ENCODE measurements around the gene TBCCD1. TPM values are rescaled to one million over a fixed set of nuclear protein-coding genes. Genes with fewer than 3 reads are reported as not detected.

Gene TBCCD1, protein sequence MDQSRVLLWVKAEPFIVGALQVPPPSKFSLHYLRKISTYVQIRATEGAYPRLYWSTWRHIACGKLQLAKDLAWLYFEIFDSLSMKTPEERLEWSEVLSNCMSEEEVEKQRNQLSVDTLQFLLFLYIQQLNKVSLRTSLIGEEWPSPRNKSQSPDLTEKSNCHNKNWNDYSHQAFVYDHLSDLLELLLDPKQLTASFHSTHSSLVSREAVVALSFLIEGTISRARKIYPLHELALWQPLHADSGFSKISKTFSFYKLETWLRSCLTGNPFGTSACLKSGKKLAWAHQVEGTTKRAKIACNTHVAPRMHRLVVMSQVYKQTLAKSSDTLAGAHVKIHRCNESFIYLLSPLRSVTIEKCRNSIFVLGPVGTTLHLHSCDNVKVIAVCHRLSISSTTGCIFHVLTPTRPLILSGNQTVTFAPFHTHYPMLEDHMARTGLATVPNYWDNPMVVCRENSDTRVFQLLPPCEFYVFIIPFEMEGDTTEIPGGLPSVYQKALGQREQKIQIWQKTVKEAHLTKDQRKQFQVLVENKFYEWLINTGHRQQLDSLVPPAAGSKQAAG
- total RNA-seq (2022; extraction: Qiagen RNA extraction; ENCODE audit: low read depth), result 5.4 to 6.7 TPM (median 6.6 TPM) in 5 replicates

DNA sequence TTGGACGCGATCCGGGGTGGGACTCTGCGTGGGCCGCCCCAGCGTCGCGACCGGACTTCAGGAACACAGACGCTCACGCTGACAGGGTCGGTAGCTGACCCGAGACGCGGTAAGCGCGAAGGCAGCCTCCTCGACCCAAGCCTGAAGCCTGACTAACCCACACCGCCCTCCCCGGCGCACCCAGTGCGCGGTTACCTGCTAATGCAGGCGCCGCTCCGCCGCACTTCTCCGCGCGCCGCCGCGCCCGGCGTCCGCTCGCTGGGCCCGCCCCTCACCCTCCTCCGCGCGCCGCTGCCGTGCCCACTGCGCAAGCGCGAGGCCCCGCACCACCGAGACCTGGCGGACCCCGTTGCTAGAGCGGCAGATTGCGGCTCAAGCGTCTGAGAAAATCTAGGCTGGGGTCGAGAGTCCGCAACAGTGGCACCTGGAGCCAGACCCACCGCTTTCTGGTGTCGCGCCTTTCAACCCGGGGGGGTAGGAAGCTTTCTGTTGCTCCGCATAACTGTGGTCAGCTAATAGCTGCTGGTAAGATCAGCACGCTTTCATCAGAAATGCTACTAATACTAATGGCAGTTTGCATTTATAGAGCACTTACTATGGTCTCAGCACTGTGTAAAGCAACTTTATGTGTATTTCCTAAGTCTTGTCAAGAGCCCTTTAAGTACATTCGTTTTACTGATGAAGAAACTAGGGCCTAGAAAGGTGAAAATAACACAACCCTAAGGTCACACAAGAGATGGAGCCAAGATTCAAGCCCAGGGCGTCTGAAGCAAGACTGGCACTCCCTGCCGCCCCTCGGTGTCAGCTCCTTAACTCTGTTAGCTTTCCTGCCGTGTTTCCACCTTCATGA, at the start of gene TBCCD1:
TBCCD1 (minus strand) TSS at position 268 of the 850 bp plus-strand sequence. CDS start 3,010 bp downstream, outside the sequence.

DNA sequence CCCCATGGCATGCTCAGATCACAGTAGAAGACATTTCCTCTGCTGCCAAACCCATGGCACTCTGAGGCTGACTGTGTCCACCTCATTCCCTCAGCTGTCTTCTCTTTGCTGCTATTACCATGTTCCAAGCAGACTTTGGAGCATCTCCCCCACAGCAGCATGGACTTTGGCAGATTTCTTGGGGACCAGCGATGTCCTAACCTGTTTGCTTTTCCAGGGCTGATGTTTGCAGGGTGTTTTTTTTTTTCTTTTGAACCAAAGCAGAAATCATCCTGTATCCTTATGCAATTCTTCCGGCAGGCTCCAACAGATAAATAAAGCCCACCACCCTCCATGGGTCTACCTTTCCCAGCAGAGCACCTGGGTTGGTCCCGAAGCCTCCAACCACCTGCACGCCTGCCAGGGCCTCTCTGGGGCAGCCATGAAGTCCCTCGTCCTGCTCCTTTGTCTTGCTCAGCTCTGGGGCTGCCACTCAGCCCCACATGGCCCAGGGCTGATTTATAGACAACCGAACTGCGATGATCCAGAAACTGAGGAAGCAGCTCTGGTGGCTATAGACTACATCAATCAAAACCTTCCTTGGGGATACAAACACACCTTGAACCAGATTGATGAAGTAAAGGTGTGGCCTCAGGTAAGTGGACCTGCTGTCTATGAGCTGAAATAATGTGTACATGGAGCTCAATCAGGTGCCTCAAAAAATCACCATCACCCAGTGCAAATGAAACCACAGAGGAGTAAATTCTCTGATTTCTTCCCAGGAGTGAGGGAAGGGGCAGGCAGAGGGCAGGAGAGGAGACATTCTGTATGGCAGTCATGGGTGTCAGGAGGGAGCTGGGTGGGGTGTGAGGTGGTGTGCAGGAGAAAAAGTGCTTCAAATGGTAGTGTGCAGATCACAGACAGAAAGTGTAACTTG, 45.8 kb upstream of the TBCCD1 start, which contains the start of gene AHSG:
AHSG (plus strand) TSS at position 340 of the 916 bp plus-strand sequence; CDS start at position 422, 82 bp downstream.

DNA sequence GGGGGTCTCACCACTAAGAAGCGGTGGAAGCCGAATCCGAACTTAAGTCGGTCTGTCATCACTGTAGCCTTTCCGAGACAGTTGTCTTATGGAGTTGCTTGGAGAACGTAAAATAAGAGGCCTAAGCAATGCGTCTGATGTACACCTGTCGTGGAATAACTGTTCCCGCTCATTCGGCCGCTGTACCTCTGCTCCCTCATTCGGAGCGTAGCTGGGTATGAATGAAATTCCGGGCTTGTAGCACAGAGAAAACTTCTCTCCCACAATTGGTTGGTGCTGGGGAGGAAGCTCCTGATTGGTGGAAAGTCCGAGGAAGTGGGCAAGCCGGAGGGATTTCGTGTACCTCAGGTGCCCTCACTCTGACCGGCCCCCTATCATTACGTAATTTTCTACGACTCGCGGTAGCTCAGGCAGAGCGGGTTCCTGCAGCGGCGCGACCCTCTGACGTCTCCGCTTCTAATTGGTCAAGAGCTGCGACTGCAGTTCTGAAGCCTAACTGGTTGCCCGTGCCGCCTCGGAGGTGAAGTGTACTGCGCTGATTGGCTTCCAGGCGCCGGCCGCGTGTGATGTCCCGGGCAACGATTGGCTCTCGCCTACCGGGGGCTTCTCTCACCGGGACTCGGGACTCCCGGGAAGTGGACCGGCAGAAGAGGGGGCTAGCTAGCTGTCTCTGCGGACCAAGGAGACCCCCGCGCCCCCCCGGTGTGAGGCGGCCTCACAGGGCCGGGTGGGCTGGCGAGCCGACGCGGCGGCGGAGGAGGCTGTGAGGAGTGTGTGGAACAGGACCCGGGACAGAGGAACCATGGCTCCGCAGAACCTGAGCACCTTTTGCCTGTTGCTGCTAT, 3.2 kb upstream of the TBCCD1 start, which contains the start of gene DNAJB11:
DNAJB11 (plus strand) TSS at position 625 of the 845 bp plus-strand sequence; CDS start at position 803, 178 bp downstream.

DNA sequence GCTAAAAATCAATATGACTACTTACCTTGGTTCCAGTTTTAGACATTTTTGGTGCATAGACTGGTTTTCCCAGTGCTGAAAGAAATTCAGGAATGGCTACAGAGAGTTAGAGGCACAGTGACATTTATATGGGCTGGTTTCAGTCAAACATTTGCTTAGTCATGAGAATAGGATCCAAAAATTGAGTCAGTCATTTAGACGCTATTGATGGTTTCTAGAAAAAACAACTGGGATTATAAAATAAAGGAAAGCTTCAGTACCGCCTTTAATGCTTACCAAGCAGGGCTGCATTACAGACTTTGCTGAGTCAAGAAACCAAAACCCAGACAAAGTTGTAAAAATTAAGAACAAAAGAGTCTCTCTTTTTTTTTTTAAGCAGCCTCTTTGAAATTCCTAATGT, 22.9 kb downstream of the TBCCD1 start, which contains the start of gene CRYGS:
CRYGS (minus strand) TSS at position 100 of the 400 bp plus-strand sequence; CDS start at position 46, 54 bp downstream.

Other genes starting within 250 kb of the TBCCD1 start
- gene DGKG, start 205.1 kb downstream of the TBCCD1 start, total RNA-seq (2022; extraction: Qiagen RNA extraction; ENCODE audit: low read depth), result 9.4 to 14.4 TPM (median 10.1 TPM) in 5 replicates
- gene CRYGS, start 23.0 kb downstream of the TBCCD1 start, total RNA-seq (2022; extraction: Qiagen RNA extraction; ENCODE audit: low read depth), result 0.49 to 1.2 TPM (median 0.67 TPM) in 5 replicates
- 61.3 to 74.1 TPM (median 65.1 TPM) in 5 replicates for gene DNAJB11, start 3.4 kb upstream of the TBCCD1 start, total RNA-seq (2022; extraction: Qiagen RNA extraction; ENCODE audit: low read depth)
- gene AHSG, start 45.7 kb upstream of the TBCCD1 start, total RNA-seq (2022; extraction: Qiagen RNA extraction; ENCODE audit: low read depth), result 0.09 to 0.12 TPM (median 0.11 TPM) in 3 of 5 replicates, not detected in the others
- gene FETUB, start 73.1 kb upstream of the TBCCD1 start, total RNA-seq (2022; extraction: Qiagen RNA extraction; ENCODE audit: low read depth), result 0.05 to 0.13 TPM in 2 of 5 replicates, not detected in the others
- gene HRG, start 98.7 kb upstream of the TBCCD1 start, total RNA-seq (2022; extraction: Qiagen RNA extraction; ENCODE audit: low read depth), result 0.02 TPM in 1 of 5 replicates, not detected in the others
- not detected in 5 replicates for gene KNG1, start 150.0 kb upstream of the TBCCD1 start, total RNA-seq (2022; extraction: Qiagen RNA extraction; ENCODE audit: low read depth)
- 133 to 149 TPM (median 136 TPM) in 5 replicates for gene EIF4A2, start 216.2 kb upstream of the TBCCD1 start, total RNA-seq (2022; extraction: Qiagen RNA extraction; ENCODE audit: low read depth)
- 44.1 to 73.6 TPM (median 48.1 TPM) in 5 replicates for gene RFC4, start 239.1 kb upstream of the TBCCD1 start, total RNA-seq (2022; extraction: Qiagen RNA extraction; ENCODE audit: low read depth)

All from A549 treated with CpdA at 1 μM for 4 hours (cell line).